Measurements from ENCODE around the gene MRPL12. TPM values are rescaled to one million over a fixed set of nuclear protein-coding genes. Genes with fewer than 3 reads are reported as not detected.

Gene MRPL12
- total and polyA plus RNA-seq, 9 of the 15 experiments (the other 6 are each of a cell fraction or from before 2014, with no cell fraction given), result 0.94 to 338 (median 100) TPM

DNA sequence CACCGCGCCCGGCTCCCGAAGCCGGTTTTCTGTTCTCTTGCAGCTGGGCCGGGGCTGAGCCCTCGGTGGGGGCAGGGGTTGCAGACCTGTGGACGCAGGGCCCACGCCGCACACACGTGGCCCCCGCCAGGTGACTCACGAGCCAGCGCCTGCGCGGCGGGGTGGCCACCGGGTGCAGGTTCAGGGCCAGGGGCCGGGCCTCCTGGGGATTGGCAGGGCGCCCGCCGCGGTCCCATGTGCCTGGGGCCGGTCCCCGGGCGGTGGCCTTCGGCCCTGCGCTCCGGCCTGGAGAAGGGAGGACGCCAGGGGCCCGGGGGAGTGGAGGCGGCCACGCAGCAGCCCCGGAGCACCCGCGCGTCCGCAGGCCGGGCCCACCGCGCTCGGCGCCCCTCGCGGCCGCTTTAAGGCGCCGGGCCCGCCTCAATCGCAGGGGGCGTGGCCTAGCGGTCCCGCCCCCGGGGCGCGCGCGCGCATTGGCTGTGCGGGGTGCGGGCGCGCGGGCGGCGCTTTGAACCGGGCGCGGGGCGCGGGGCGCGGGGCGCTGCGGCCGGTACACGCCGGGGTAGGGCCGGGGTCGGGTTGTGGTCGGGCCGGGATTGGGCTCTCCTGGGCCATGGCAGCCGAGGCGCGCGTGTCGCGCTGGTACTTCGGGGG, 8.8 kb downstream of the MRPL12 start, which contains the start of gene SLC25A10 (continued):
- TF ChIP-seq MGA (IDR thresholded peaks at IDR 0.05), result peak; percentile 97
- no peak for TF ChIP-seq ZNF445 (CRISPR knock-in tag; IDR thresholded peaks at IDR 0.05; ENCODE audit: low read depth)
- peak; percentile 81; the same call in 1 of the 2 replicates for TF ChIP-seq KAT7 (CRISPR knock-in tag; IDR thresholded peaks at IDR 0.05; ENCODE audit: borderline replicate concordance)
- TF ChIP-seq, protein P1, sequence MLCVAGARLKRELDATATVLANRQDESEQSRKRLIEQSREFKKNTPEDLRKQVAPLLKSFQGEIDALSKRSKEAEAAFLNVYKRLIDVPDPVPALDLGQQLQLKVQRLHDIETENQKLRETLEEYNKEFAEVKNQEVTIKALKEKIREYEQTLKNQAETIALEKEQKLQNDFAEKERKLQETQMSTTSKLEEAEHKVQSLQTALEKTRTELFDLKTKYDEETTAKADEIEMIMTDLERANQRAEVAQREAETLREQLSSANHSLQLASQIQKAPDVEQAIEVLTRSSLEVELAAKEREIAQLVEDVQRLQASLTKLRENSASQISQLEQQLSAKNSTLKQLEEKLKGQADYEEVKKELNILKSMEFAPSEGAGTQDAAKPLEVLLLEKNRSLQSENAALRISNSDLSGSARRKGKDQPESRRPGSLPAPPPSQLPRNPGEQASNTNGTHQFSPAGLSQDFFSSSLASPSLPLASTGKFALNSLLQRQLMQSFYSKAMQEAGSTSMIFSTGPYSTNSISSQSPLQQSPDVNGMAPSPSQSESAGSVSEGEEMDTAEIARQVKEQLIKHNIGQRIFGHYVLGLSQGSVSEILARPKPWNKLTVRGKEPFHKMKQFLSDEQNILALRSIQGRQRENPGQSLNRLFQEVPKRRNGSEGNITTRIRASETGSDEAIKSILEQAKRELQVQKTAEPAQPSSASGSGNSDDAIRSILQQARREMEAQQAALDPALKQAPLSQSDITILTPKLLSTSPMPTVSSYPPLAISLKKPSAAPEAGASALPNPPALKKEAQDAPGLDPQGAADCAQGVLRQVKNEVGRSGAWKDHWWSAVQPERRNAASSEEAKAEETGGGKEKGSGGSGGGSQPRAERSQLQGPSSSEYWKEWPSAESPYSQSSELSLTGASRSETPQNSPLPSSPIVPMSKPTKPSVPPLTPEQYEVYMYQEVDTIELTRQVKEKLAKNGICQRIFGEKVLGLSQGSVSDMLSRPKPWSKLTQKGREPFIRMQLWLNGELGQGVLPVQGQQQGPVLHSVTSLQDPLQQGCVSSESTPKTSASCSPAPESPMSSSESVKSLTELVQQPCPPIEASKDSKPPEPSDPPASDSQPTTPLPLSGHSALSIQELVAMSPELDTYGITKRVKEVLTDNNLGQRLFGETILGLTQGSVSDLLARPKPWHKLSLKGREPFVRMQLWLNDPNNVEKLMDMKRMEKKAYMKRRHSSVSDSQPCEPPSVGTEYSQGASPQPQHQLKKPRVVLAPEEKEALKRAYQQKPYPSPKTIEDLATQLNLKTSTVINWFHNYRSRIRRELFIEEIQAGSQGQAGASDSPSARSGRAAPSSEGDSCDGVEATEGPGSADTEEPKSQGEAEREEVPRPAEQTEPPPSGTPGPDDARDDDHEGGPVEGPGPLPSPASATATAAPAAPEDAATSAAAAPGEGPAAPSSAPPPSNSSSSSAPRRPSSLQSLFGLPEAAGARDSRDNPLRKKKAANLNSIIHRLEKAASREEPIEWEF (CRISPR knock-in tag; IDR thresholded peaks at IDR 0.05), result no peak
- no peak for TF ChIP-seq TAF15 (IDR thresholded peaks at IDR 0.05; ENCODE audit: low read depth, low read length)
- TF ChIP-seq ZC3H11A (IDR thresholded peaks at IDR 0.05; ENCODE audit: low read depth, low read length), result no peak
- TF ChIP-seq ZNF143 (CRISPR knock-in tag; IDR thresholded peaks at IDR 0.05), result 0 out of 2 replicates have a peak, but pooled peaks have one; percentile 33
- TF ChIP-seq, protein P2, sequence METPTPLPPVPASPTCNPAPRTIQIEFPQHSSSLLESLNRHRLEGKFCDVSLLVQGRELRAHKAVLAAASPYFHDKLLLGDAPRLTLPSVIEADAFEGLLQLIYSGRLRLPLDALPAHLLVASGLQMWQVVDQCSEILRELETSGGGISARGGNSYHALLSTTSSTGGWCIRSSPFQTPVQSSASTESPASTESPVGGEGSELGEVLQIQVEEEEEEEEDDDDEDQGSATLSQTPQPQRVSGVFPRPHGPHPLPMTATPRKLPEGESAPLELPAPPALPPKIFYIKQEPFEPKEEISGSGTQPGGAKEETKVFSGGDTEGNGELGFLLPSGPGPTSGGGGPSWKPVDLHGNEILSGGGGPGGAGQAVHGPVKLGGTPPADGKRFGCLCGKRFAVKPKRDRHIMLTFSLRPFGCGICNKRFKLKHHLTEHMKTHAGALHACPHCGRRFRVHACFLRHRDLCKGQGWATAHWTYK (CRISPR knock-in tag; IDR thresholded peaks at IDR 0.05), result peak; percentile 69; the same call in 1 of the 2 replicates
